Eye (tissue), 1 donor: ENCODE measurements around the gene MYOM3.
A peak's percentile ranks its signal among the peaks of the same experiment; 100 is the strongest.

Source experiments
- DNase-seq: peaks from one replicate; pipeline ENCODE4 v3.0.0-alpha.2; 2015

Gene MYOM3

GRCh38 chr1:24113641-24114033, 1.7 kb upstream of the MYOM3 start:
- no peak for DNase-seq

- DNase-seq: no peak
Measured at GRCh38 chr1:24111262-24111995, 506 bp downstream of the MYOM3 start.

- DNase-seq: peak; percentile 33
Measured at GRCh38 chr1:24110642-24111261, 1.2 kb downstream of the MYOM3 start.

- DNase-seq: no peak
Measured at GRCh38 chr1:24109686-24110475, 2.1 kb downstream of the MYOM3 start.

GRCh38 chr1:24109166-24109483, 2.8 kb downstream of the MYOM3 start:
- DNase-seq: no peak

GRCh38 chr1:24108334-24109165, 3.4 kb downstream of the MYOM3 start:
- no peak for DNase-seq

- DNase-seq: no peak
Measured at GRCh38 chr1:24107462-24108138, 4.3 kb downstream of the MYOM3 start.

- DNase-seq: no peak
Measured at GRCh38 chr1:24105368-24106160, 6.4 kb downstream of the MYOM3 start.

- no peak for DNase-seq
Measured at GRCh38 chr1:24104854-24105253, 7.1 kb downstream of the MYOM3 start.

GRCh38 chr1:24103879-24104278, 8.1 kb downstream of the MYOM3 start:
- no peak for DNase-seq

GRCh38 chr1:24103408-24103807, 8.5 kb downstream of the MYOM3 start:
- no peak for DNase-seq

- no peak for DNase-seq
Measured at GRCh38 chr1:24102961-24103360, 9.0 kb downstream of the MYOM3 start.

- peak; percentile 51 for DNase-seq
Measured at GRCh38 chr1:24101796-24102586, 9.9 kb downstream of the MYOM3 start.

- no peak for DNase-seq
Measured at GRCh38 chr1:24100945-24101737, 10.8 kb downstream of the MYOM3 start.

- no peak for DNase-seq
Measured at GRCh38 chr1:24098943-24099638, 12.8 kb downstream of the MYOM3 start.

- no peak for DNase-seq
Measured at GRCh38 chr1:24098102-24098501, 13.8 kb downstream of the MYOM3 start.

GRCh38 chr1:24097663-24098062, 14.3 kb downstream of the MYOM3 start:
- no peak for DNase-seq

- DNase-seq: no peak
Measured at GRCh38 chr1:24096739-24097103, 15.2 kb downstream of the MYOM3 start.

- DNase-seq: no peak
Measured at GRCh38 chr1:24096009-24096738, 15.8 kb downstream of the MYOM3 start.
